ENCODE results near the gene LRRC8D. TPM values are rescaled to one million over a fixed set of nuclear protein-coding genes. Genes with fewer than 3 reads are reported as not detected.

Gene LRRC8D
- total RNA-seq, 1 donor from 2014 or later, result 1.3 TPM

- Histone ChIP-seq H3K27me3 (no peaks in the 10 kb centered on the region), H3K4me1 (no peaks in the 10 kb centered on the region), H3K4me3 (no peak overlapping the region), H3K27ac (no peak overlapping the region), H3K9me3 (no peaks in the 10 kb centered on the region), H3K36me3 (no peaks in the 10 kb centered on the region)
- no peak for TF ChIP-seq CTCF (IDR thresholded peaks at IDR 0.05)
- no peak for DNase-seq (ENCODE audit: low spot score in 2 of 2)
- intact Hi-C loops (cut with DNase I), result no loop called here
Observed at GRCh38 chr1:89871768-89872473, 51.1 kb downstream of the LRRC8D start.

- Histone ChIP-seq H3K27ac (no peak overlapping the region), H3K9me3 (no peaks in the 10 kb centered on the region), H3K4me3 (no peak overlapping the region), H3K36me3 (no peaks in the 10 kb centered on the region), H3K27me3 (no peaks in the 10 kb centered on the region), H3K4me1 (no peaks in the 10 kb centered on the region)
- intact Hi-C loops (cut with DNase I), result no loop called here
- DNase-seq (ENCODE audit: low spot score in 2 of 2), result no peak
- TF ChIP-seq CTCF (IDR thresholded peaks at IDR 0.05), result no peak
Observed at GRCh38 chr1:89872567-89872966, 51.7 kb downstream of the LRRC8D start.

- TF ChIP-seq CTCF (IDR thresholded peaks at IDR 0.05), result no peak
- no peak for DNase-seq (ENCODE audit: low spot score in 2 of 2)
- intact Hi-C loops (cut with DNase I), result no loop called here
- H3K27ac ChIP-seq, result no peak overlapping the region
- H3K9me3 ChIP-seq, result no peaks in the 10 kb centered on the region
- no peaks in the 10 kb centered on the region for H3K4me1 ChIP-seq
- no peak overlapping the region for H3K4me3 ChIP-seq
- H3K27me3 ChIP-seq, result no peaks in the 10 kb centered on the region
- no peaks in the 10 kb centered on the region for H3K36me3 ChIP-seq
Observed at GRCh38 chr1:89873288-89873687, 52.5 kb downstream of the LRRC8D start.

- no peak overlapping the region for H3K27ac ChIP-seq
- intact Hi-C loops (cut with DNase I), result no loop called here
- no peaks in the 10 kb centered on the region for H3K27me3 ChIP-seq
- no peaks in the 10 kb centered on the region for H3K4me1 ChIP-seq
- DNase-seq (ENCODE audit: low spot score in 2 of 2), result no peak
- no peak for TF ChIP-seq CTCF (IDR thresholded peaks at IDR 0.05)
- no peaks in the 10 kb centered on the region for H3K36me3 ChIP-seq
- H3K4me3 ChIP-seq, result no peak overlapping the region
- no peaks in the 10 kb centered on the region for H3K9me3 ChIP-seq
Observed at GRCh38 chr1:89873770-89874169, 52.9 kb downstream of the LRRC8D start.

GRCh38 chr1:89876463-89876862, 55.6 kb downstream of the LRRC8D start:
- intact Hi-C loops (cut with DNase I), result no loop called here
- H3K27me3 ChIP-seq, result no peaks in the 10 kb centered on the region
- no peak for DNase-seq (ENCODE audit: low spot score in 2 of 2)
- no peak for TF ChIP-seq CTCF (IDR thresholded peaks at IDR 0.05)
- no peaks in the 10 kb centered on the region for H3K9me3 ChIP-seq
- H3K36me3 ChIP-seq, result no peaks in the 10 kb centered on the region
- no peak overlapping the region for H3K4me3 ChIP-seq
- H3K27ac ChIP-seq, result no peak overlapping the region
- no peaks in the 10 kb centered on the region for H3K4me1 ChIP-seq

- Histone ChIP-seq H3K27me3 (no peaks in the 10 kb centered on the region), H3K9me3 (no peaks in the 10 kb centered on the region), H3K4me1 (no peaks in the 10 kb centered on the region), H3K36me3 (no peaks in the 10 kb centered on the region), H3K27ac (no peak overlapping the region), H3K4me3 (no peak overlapping the region)
- no peak for DNase-seq (ENCODE audit: low spot score in 2 of 2)
- intact Hi-C loops (cut with DNase I), result no loop called here
- no peak for TF ChIP-seq CTCF (IDR thresholded peaks at IDR 0.05)
Observed at GRCh38 chr1:89877756-89878155, 56.9 kb downstream of the LRRC8D start.
